Embryonic facial prominence (tissue), 1 donor: ENCODE measurements around the gene ELANE.

Source experiments
- DNase-seq: peaks from one replicate; pipeline ENCODE4 v3.0.0-alpha.2; 2016; ENCODE audit errors: extremely low spot score

ELANE gene

DNA sequence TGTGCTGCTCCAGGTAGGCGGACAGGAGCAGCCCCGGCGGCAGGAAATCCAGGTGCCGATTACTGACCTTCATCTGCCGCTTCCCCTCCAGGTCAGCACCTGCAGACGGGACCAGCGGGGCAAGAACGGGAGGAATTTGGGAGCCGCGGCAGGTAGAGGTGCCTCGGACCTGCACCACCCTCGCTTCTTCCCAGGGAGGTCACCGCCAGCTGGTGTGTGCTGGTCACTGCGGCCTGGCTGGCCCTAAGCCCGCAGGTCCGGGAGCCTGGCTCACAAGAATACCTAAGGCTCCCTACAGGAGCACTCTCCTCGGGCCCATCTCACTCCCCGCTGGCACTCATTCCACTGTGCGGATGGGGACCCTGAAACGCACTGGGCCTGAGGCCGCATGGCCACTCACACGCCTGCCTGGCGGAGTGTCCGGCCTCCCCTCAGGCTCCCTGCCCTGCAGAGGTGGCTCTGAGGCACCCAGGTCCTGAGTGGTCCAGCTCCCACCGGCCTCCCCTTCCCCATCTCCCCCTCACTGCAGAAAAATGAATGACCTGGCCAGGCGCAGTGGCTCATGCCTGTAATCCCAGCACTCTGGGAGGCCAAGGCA is 45.4 kb downstream of the ELANE start:
- no peak for DNase-seq

DNA sequence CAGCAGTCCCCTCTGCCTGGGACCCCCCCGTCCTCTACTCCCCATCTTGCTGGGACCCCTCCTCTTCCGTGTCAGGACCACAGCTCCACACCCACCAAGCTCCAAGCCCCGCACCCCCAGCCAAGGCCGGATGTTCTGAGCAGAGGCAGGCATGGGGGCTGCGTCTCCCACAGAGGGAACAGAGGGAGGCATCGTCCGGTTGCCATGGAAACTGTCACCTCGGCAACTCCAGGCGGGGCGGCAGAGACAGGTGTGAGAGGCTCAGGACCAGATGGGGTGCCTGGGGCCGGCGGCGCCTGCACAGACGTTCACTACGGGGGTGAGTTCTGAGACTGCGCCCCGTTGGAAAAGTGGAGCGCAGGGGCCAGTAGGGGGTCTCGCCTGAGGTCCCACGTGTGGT is 46.6 kb downstream of the ELANE start:
- no peak for DNase-seq

DNA sequence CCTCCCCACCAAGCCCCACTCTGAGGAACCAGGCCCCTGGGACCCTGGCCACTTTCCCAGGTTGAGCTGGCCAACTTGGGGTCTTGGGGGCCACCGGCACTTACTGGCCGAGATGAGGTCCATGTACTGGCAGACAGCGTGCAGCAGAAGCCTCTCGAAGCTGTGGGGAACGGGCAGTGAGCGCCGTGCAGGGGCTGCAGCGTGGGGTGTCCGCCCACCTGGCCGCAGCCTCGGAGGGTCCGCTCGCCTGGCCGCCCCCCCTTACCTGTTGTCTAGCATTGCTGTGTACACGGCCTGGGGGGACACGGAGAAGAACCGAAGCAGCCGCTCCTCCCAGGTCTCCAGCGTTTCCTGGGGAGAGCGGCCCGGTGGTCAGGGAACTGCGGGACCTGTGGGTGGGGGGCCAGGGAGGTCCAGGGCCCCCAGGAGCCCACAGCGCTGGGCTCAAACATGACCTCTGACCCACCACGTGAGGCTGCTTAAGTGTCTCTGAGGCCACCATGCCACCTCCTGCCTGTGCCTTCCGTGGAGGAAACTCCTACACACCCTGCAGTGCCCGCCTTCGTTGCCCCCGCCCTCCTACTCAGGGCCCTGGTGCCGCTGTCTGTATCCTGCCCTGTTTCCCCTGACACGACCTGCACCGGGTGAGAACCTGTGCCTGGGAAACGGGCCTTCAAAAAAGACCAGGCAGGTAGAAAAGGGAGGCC is 47.4 kb downstream of the ELANE start:
- no peak for DNase-seq

DNA sequence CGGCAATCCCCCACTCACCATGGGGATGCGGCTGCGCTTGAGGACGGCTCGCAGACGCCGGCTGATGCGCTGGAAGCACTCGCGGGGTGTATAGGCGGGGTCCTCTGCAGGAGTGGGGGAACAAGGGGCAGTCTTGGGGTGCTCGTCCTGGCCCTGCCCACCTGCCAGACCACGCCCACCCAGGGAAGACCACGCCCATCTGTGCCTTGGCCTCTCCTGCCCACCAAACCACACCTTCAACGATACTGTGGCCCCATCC is 47.9 kb downstream of the ELANE start:
- no peak for DNase-seq

DNA sequence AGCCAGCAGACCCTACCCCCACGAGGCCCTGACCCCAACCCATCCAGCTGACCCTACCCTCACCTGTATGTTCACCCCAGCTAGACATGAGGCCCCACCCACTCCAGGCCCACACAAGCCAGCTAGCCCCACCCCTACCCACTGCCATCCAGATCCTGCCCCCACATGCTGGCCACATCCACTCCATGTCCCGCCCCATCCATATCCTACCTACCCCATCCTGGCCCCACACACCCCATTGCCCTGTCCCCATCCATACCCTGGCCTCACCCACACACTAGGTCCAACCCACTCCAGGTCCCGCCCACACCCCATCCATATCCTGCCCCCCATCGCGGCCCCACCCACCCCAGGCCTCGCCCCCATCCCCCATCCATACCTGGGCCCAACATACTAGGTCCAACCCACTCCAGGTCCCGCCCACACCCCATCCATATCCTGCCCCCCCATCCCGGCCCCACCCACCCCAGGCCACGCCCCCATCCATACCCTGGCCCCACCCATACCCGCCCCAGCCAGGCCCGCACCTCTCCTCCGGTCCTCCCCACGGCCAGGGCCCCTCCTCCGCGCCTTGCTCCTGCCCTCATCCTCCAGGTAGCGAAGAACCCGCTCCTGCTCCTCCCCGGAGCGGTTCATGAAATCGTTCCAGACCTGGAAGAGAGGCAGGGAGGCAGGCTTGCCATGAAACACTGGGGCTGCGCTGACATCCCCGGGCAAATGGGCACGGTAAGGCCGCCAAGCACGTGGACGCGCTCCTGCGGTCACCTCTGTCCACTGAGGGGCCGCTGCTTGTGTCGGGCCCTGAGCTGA is 48.4 kb downstream of the ELANE start:
- no peak for DNase-seq

DNA sequence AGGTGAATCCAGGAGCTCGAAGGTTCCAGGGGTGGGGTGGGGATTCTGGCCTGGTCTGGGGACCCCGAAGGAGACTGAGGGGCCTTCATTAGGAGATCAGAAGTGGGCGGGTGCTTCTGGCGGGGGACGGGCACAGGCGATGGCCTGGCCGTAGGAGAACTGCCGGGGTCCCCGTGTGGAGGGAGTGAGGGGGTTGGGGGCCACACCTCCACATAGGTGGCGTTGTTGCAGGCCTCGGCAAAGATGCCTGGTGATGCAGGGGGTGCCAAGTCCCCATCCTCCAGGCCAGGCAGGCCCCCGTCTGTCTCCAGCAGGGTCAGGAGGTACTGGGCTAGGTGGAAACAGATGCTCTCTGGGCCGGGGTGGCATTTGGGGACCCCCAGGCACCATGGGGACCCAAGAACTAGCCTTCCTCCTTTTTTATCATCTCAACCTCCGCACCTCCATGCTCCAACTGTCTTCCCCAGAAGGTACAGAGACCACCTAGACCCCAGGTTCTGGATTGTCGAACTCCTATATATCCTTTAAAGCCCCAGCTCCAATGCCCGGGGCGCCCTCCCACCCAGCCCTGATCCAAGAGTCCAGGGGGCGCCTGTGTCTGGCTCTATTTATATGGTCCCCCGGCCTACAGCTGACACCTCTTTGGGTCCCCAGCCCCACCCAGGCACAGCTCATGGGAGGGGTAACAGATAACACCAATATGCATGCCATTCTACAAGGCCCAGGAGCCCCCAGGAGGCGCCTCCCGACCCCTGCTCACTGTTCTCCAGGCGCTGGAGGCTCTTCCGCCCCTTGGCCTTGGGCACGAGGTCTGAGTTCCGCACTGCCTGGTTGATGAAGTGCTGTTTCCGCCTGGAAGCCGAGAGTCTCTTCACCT is 49.4 kb downstream of the ELANE start:
- DNase-seq, result no peak

DNA sequence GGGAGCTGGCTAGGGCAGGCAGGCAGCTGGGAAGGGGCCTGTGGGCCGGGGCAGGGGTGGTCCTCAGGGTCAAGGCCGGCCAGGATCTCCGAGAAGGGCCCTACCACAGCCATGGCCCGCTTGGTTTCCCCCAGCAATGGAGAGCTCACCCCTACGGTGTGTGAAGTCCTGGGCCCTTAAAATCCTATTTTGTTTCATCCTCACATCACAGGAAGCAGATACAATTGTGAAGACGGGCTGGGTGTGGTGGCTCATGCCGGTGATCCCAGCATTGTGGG is 49.9 kb downstream of the ELANE start:
- DNase-seq, result no peak

DNA sequence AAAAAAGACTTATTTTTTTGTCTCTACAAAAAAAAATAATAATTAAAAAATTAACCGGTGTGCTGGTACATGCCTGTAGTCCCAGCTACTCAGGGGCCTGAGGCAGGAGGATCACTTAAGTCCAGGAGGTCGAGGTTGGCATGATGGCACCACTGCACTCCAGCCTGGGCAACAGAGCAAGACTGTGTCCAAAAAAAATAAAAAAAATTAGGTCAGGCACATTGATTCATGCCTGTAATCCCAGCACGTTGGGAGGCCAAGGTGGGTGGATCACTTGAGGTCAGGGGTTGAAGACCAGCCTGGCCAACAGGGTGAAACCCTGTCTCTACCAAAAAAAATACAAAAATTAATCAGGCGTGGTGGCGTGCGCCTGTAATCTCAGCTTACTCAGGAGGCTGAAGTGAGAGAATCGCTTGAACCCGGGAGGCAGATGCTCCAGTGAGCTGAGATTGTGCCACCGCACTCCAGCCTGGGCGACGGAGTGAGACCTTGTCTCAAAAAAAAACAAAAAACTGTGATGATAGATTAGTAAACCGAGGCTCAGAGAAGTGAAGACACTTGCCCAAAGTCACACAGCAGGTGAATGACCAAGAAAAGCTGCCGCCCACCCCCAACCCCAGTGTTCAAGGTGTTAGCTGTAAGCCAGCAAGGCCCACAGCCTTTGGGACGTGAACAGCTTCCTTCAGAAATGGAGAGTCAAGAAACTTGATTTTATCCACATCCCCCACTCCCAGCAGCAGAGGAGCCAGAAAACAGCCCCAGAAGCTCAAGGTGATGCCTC is 50.5 kb downstream of the ELANE start:
- no peak for DNase-seq

DNA sequence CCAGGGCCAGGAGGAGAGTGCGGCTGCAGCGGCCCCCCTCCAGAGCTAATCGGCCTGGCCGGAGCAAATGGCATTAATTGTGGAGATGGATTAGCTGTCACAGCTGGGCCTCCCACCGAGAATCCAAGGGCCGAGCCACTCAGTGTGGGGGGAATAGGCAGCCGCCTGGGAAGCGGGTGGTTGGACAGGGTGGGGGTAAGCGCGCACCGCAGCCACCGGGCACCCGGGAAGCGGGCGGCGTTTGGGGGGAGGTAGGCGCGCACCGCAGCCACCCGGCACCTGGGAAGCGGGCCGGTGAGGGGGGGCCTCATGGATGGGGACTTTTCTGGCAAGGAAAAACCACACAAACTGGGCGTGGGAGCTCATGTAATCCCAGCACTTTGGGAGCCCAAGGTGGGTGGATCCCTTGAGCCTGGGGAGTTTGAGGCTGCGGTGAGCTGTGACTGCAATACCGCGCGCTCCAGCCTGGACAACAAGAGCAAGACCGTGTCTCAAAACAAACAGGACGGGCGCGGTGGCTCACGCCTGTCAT is 51.2 kb downstream of the ELANE start:
- no peak for DNase-seq

DNA sequence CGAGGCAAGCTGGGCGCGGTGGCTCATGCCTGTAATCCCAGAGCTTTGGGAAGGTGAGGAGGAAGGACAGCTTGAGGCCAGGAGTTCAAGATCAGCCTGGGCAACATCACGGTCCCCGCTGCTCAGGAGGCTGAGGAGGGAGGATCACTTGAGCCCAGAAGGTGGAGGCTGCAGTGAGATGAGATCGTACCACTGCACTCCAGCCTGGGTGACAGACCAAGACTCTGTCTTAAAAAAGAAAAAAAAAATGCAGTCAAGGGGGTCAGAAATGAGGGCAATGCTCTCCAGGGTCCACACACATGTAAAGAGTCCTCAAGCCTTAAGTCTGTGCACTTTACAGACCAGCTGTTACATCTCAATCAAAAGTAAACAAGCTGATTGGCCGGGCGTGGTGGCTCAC is 52.4 kb downstream of the ELANE start:
- no peak for DNase-seq
